Left colon (tissue), 2 donors: ENCODE results near the gene CFI. TPM values are rescaled to one million over a fixed set of nuclear protein-coding genes. Genes with fewer than 3 reads are reported as not detected.
A peak's percentile ranks its signal among the peaks of the same experiment; 100 is the strongest.

Experiments used
- ATAC-seq: fragments of 200-7000 bp; cut with Tn5 transposase; one replicate; pipeline ENCODE4 v1.9.1; 2020; ENCODE audit warnings: mild to moderate bottlenecking, moderate library complexity
- DNase-seq, 2 donors: peaks; one replicate each; pipeline ENCODE4 v3.0.0-alpha.2; 2020
- intact Hi-C, 2 donors: fragments of 100-400 bp; cut with DNase I in 1 of 2; cut with micrococcal nuclease in 1 of 2; formaldehyde crosslinking; loops; one replicate each; pipeline versions ENCODE4 v1.11.2 to v1.14.0; 2022; cut with DNase I, micrococcal nuclease
- total RNA-seq, 2 donors: library from RNA; stranded (reverse); fragmentation: NEBNext Ultra II Directional; extraction: Animal tissue kit (Norgen Biotek cat#: 25700); gene quantifications; one replicate each; pipeline ENCODE4 v1.2.1, GENCODE V29; 2021
- donor health status: DM: no; HTN: no; CAD: no.
- donor health status: DM: yes; HTN: yes; CAD: no.

Gene CFI
- total RNA-seq, 2 donors from 2014 or later: 3.4 to 4.0 TPM

- no peak for ATAC-seq
- DNase-seq: no peak
- intact Hi-C loops: no loop called here
These were observed 56.0 kb downstream of the CFI start for GRCh38 chr4:109745830-109746229.

DNA sequence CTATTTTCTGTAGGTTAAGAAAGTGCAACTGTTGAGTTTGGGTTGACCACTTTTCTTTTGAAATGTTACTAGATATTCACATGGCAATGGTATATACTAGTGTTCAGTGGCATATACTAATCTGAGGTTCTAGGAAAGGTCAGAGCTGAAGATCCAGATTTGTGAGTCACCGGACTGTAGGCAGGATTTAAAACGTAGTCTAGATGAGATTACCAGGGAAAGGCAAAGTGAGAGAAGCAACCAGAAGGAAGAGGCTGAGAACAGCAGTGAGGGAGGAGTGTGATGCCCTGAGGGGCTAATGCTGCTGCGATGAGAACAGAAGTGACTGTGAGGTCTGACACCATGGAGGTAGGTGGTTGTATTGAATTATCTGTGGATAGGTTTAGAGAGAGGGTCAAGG lies 62.3 kb downstream of the CFI start:
- no peak for DNase-seq
- no peak for ATAC-seq
- intact Hi-C loops: no loop called here

DNA sequence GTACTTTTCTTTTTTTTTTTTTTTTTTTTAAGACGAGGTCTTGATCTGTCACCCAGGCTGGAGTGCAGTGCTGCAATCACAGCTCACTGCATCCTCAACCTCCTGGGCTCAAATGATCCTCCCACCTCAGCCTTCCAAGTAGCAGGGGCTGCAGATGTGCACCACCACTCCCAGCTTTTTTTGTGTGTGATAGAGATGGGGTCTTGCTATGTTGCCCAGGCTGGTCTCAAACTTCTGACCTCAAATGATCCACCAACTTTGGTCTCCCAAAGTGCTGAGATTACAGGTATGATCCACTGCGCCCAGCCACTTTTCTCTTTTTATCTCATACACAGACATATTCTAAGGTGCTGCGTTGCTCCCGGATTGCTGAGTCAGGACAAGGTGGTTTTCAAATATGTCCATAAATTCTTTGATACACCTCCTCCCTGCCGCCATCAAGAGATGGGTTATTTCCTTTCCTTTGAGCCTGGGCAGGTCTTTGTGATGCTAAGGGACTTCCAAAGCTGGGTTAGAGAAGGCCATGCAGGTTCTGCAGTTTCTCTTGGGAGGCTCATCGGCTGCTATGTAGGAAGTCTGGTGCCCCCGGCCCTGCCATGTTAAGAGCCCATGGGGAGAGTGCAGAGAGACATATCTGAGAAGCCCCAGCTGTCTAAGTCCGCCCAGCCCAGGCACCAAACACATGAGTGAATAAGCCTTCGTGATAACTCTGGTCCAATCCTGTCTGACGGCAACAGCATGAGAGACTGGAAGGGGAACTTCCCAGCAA lies 63.5 kb downstream of the CFI start:
- DNase-seq: no peak
- intact Hi-C loops: no loop called here
- no peak for ATAC-seq

GRCh38 chr4:109735566-109736365 lies 66.0 kb downstream of the CFI start:
- ATAC-seq (peak; percentile 90), DNase-seq (peak; percentile 24 to 36)
- intact Hi-C loops: no loop called here

DNA sequence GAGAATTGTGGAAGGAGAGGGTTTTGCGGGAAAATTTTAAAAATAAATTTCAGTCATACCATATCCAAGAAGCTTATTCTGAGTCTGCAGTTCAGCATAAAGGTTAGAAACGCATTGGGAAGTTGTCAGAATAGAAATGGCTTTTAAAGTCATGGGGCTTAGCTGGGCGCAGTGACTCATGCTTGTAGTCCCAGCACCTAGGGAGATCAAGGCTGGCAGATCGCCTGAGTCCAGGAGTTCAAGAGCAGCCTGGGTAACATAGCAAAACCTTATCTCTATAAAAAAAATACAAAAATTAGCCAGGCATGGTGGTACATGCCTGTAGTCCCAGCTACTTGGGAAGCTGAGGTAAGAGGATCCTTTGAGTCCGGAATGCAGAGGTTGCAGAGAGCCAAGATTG lies 68.1 kb downstream of the CFI start:
- no peak for DNase-seq
- ATAC-seq: no peak
- intact Hi-C loops: no loop called here

GRCh38 chr4:109730619-109731545 lies 70.9 kb downstream of the CFI start:
- DNase-seq (peak in 1 of 2 donors; percentile 11), ATAC-seq (no peak)
- intact Hi-C loops: no loop called here

DNA sequence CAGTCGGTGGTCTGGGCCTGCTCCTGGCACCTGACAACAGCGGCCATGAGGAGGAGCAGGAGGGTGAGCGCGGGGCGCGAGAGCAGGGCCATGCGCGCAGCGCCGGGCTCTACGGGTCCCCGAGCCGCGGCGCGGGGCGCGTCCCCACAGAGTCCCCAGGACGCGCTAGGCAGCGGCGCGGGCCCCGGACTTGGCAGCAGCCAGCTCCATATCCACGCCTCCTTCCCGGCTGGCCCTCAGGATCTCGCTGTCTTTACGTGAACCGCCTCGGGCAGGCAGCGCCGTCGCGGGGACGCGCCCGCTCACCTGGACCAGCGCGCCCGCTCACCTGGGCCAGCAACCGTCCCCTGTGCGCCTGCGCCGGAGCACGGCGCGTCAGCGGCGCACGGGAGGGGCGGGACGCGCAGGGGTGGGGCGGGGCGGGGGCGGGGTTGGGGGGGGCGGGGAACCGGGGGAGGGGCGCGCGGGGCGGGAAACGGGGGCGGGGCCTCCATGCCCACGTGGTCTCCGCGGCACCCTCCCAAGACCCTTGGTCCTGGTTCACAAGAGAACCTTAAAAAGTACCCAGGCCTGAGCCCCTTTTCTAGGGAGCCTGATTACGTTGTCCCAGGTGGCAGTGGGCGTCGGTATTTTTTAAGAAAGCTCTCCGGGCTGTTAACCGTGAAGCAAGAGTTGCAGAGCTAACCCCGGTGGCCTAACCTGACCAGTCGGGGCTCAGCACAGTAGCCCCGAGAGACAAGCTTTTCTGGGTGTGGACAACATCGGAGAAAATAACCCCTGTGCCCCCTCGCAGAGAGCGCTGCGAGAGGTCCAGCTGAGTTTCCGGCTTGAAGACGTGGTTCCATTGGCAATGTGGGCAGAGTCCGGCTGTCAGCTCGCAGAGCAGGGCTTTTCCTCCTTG lies 71.8 kb downstream of the CFI start, which contains the start of gene PLA2G12A:
Gene PLA2G12A, minus strand, starts transcription at position 353 of the 901 bp plus-strand sequence. Its CDS starts 261 bp downstream, at position 92.
- peak; percentile 94 for ATAC-seq
- intact Hi-C loops: no loop called here
- DNase-seq: peak; percentile 85 to 90

DNA sequence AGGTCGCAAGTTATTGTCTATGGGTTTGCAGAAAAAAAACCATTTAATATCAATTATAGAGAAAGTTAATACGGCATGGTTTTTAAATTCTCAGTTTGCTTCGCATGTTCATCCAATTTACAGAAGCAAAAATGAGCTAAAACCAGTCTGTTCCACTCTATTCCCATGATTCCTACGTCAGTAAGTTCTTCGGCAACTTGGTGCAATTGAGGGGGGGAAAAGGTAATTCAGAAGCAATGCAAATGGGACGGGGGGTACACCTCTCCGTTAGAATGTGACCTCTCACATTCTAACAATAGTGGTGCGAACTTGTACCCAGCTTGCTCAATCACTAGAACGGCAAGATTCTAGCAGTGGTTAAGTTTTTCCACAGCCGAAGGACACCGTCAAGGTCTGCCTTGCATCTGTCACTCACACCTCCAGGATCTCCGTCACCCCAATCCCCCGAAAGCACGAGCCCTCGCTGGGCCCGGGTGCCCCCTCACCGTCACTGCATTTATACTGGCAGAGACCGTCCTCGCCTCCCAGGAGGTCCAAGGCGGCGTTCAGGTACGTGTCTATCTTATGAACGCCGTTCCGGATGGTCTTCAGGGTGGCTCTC lies 72.6 kb downstream of the CFI start:
- intact Hi-C loops: no loop called here
- DNase-seq (peak in 1 of 2 donors; percentile 36), ATAC-seq (no peak)

DNA sequence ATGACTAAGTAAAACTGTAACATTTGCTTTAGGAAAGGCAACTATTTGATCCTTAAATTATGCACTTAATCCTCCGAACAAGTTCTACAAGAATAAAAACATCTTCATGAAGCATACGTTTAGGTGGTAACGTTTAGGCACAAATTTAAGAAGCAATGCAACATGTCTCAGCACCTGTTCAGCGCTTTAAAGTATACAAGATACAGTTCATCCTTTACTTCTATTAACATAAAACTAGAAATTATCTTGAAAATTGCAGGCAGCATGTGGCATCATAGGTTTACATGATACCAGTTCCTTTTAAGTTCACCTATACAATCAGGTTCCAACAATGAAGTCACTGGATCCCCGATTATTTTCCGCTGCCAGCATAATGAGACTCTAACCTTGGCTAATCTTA lies 73.4 kb downstream of the CFI start:
- ATAC-seq (no peak), DNase-seq (no peak)
- intact Hi-C loops: no loop called here

DNA sequence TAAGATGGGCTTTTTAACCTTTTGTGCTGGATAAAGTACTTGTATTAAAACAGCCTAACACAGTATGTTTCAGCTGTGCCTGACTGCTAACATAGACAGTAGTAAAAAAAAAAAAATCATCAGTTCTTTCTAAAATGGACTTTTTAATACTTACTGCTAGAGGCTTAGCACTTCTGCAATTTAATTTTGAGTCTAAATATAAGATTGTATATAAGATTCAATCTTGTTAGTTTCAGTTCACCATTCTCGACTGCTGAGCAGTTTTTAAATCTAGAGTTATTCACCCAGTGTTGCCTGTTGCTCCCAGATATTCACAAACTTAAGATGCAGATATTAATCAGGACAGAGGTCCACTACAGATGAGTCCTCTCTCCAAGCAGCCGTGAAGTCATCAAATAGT lies 78.7 kb downstream of the CFI start:
- ATAC-seq (no peak), DNase-seq (no peak)
- intact Hi-C loops: no loop called here

DNA sequence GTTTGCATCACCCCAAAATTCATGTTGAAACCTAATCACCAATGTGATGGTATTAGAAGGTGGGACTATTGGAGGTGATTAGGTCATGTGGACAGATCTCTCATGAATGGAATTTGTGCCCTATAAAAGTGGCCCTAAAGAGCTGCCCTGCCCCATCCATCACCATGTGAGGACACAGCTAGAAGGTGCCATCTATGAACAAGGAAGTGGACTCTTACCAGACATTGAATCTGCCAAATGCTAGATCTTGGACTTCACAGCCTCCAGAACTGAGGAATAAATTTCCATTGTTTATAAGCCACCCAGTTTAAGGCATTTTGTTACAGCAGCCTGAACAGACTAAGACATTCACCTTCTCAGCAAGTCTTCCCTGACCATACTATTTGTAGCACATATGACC lies 79.4 kb downstream of the CFI start:
- intact Hi-C loops: no loop called here
- DNase-seq (no peak), ATAC-seq (peak; percentile 26)

DNA sequence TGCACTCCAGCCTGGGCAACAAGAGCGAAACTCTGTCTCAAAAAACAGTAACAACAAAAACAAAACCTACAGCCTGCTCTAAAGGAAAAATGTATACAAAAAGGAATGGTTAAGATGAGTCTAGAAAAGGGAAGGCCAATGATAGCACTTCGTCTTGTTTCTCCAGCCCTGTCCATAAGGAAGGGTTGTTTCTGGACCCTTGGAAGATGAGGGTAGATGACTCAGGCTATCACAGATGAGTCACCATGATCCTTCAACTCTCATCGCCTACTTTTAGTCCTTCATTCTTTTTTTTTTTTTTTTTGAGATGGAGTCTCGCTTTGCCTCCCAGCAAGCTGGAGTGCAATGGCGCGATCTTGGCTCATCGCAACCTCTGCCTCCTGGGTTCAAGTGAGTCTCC lies 80.8 kb downstream of the CFI start:
- DNase-seq: no peak
- intact Hi-C loops: no loop called here
- no peak for ATAC-seq

DNA sequence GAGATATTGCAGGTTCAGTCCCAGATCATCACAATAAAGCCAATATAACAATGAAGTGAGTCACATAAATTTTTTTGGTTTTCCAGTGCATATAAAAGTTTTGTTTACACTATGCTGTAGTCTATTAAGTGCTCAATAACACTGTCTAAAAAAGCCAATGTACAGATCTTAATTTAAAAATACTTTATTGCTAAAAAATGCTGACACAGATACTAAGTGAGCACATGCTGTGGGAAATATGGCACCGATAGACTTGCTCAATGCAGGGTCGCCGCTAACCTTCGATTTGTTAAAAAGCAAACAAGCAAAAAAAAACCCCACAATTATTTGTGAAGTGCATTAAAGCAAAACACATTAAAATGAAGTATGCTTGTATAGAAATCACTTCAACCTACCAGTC lies 82.2 kb downstream of the CFI start:
- ATAC-seq: no peak
- DNase-seq: no peak
- intact Hi-C loops: no loop called here

GRCh38 chr4:109718759-109719158 lies 83.0 kb downstream of the CFI start:
- DNase-seq: no peak
- intact Hi-C loops: no loop called here
- ATAC-seq: no peak

DNA sequence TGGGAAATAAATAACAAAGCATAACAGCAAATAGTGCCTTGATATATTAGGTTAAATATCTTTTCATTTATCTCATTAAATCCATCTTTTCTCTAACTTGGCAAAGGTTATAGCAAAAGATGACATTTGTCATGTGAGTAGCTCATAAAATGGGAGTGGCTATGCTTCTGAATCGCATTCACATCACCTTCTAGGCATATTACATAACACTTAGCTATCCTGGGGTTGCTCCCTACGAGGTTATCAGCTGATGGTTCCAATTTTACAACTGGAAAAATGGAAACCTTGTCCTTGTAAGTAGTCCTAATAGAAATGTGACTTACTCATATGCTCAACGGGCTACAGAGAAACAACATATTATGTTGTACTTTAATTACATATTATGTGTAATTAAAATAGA lies 88.3 kb downstream of the CFI start:
- no peak for DNase-seq
- intact Hi-C loops: no loop called here
- ATAC-seq: peak; percentile 50

DNA sequence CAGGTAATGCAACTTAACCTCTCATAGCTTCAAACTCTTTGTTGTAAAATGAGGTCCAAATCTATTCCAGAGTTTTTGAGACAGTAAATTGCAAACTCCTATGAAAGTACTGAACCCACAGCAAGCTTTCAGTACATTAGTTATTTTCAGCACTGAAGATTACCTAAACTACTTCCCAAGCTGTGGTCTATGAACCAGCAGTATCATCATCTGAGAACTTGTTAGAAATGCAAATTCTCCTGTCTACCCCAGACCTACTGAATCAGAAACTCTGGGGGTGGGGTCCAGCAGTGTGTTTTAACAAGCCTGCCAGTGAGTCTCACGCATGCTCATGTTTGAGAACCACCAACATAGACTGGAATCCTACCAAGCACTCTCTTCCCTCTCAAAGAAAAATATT lies 92.8 kb downstream of the CFI start:
- intact Hi-C loops: loop anchor here in 1 of 2 donors (10.0 kb wide), 1 partner anchor 106 kb away; the partner anchor contains the start of gene GAR1
- DNase-seq: no peak
- no peak for ATAC-seq

- intact Hi-C loops: loop anchor here in 1 of 2 donors (10.0 kb wide), 1 partner anchor 106 kb away; the partner anchor contains the start of gene GAR1
- no peak for DNase-seq
- no peak for ATAC-seq
These were observed 93.4 kb downstream of the CFI start for GRCh38 chr4:109708435-109708834.
